NT2/D1 (cell line): ENCODE data around the gene LSS.

Source experiments
- SUZ12 ChIP-seq: IDR thresholded peaks from 2 replicates; pipeline ENCODE4 v1.6.1; 2011; ENCODE audit not compliant: insufficient read length, insufficient read depth; ENCODE audit errors: extremely low read depth
- YY1 ChIP-seq: IDR thresholded peaks from 2 replicates; pipeline ENCODE4 v1.6.1; 2011; ENCODE audit not compliant: insufficient read length, insufficient read depth
- ZNF274 ChIP-seq: IDR thresholded peaks from 2 replicates; pipeline ENCODE4 v1.6.1; 2011; ENCODE audit warnings: mild to moderate bottlenecking, low read depth, low read length

GRCh38 chr21:46245213-46245915 is 16.8 kb upstream of the LSS start:
- TF ChIP-seq ZNF274 (no peak), SUZ12 (no peak), YY1 (no peak)
